Thoracic aorta (tissue), 2 donors: ENCODE measurements around the gene RAB31. TPM values are rescaled to one million over a fixed set of nuclear protein-coding genes. Genes with fewer than 3 reads are reported as not detected.

Experiments used
- ATAC-seq: fragments of 150-250 bp; one replicate; pipeline ENCODE4 v1.8.0; 2017; ENCODE audit warnings: low read depth; ENCODE audit not compliant: insufficient number of reproducible peaks, low FRiP score
- DNase-seq: peaks from one replicate; pipeline ENCODE4 v3.0.0-alpha.2; 2020; ENCODE audit warnings: low spot score
- H3K27ac ChIP-seq, 2 donors: fragments of 200-600 bp; sonication (generic); 1 replicate in 1 of 2; 2 replicates in 1 of 2; pipeline ENCODE4 v1.5.1; 2016; ENCODE audit warnings: mild to moderate bottlenecking in 2 of 2, moderate library complexity in 2 of 2
- H3K27me3 ChIP-seq: fragments of 200-600 bp; sonication (generic); replicated peaks from 2 replicates; pipeline ENCODE4 v1.6.0; 2016; ENCODE audit warnings: mild to moderate bottlenecking; ENCODE audit not compliant: insufficient read depth
- H3K36me3 ChIP-seq: fragments of 200-600 bp; sonication (generic); one replicate; pipeline ENCODE4 v1.5.1; 2016
- H3K4me1 ChIP-seq, 2 donors: fragments of 200-600 bp; sonication (generic); 1 replicate in 1 of 2; 2 replicates in 1 of 2; pipeline versions ENCODE4 v1.5.1 to v1.6.0; 2016; ENCODE audit warnings: low read depth in 2 of 2, mild to moderate bottlenecking in 1 of 2; ENCODE audit not compliant: control insufficient read depth in 1 of 2
- H3K4me3 ChIP-seq: fragments of 200-600 bp; sonication (generic); 2 replicates; pipeline ENCODE4 v1.5.1; 2016; ENCODE audit warnings: mild to moderate bottlenecking
- H3K9me3 ChIP-seq: fragments of 200-600 bp; sonication (generic); 2 replicates; pipeline ENCODE4 v1.5.1; 2016
- CTCF ChIP-seq: fragments of 200-600 bp; sonication (generic); IDR thresholded peaks from one replicate; pipeline ENCODE4 v1.5.1; 2019; ENCODE audit warnings: antibody characterized with exemption
- total RNA-seq, 2 donors: library from RNA; depleted of rRNA; stranded (reverse); fragments of >200 nt; gene quantifications; one replicate each; pipeline versions ENCODE4 v1.1.0 to v1.2.3, GENCODE V29; 2016

Gene RAB31
- total RNA-seq, 2 donors from 2014 or later: 92.9 to 110 TPM

- Histone ChIP-seq H3K4me3 (no peak overlapping the region), H3K27me3 (no peaks in the 10 kb centered on the region), H3K9me3 (no peaks in the 10 kb centered on the region), H3K27ac (no peak overlapping the region), H3K4me1 (peaks cover 0 to 3% of the 10 kb centered on the region in 2 donors), H3K36me3 (no peaks in the 10 kb centered on the region)
- TF ChIP-seq CTCF: no peak
- no peak for ATAC-seq
- no peak for DNase-seq
These were observed 88.9 kb downstream of the RAB31 start for GRCh38 chr18:9796935-9797549.

GRCh38 chr18:9802175-9803062 is 94.3 kb downstream of the RAB31 start:
- Histone ChIP-seq H3K27me3 (no peaks in the 10 kb centered on the region), H3K4me1 (peaks cover 19 to 36% of the 10 kb centered on the region in 2 donors), H3K36me3 (no peaks in the 10 kb centered on the region), H3K27ac (peak overlapping the region; percentile 57 to 73), H3K9me3 (no peaks in the 10 kb centered on the region), H3K4me3 (no peak overlapping the region)
- TF ChIP-seq CTCF: no peak
- DNase-seq (no peak), ATAC-seq (no peak)

- peak; percentile 75 for ATAC-seq
- Histone ChIP-seq H3K4me1 (peaks cover 25 to 43% of the 10 kb centered on the region in 2 donors), H3K36me3 (no peaks in the 10 kb centered on the region), H3K27ac (peak overlapping the region; percentile 57 to 73), H3K27me3 (no peaks in the 10 kb centered on the region), H3K9me3 (no peaks in the 10 kb centered on the region), H3K4me3 (no peak overlapping the region)
- no peak for TF ChIP-seq CTCF
- DNase-seq: no peak
These were observed 95.1 kb downstream of the RAB31 start for GRCh38 chr18:9803063-9803697.

GRCh38 chr18:9803698-9804516 is 95.8 kb downstream of the RAB31 start:
- TF ChIP-seq CTCF: no peak
- H3K4me3 ChIP-seq: peak overlapping the region; percentile 6
- H3K36me3 ChIP-seq: no peaks in the 10 kb centered on the region
- no peak for ATAC-seq
- peak overlapping the region; percentile 48 to 73 for H3K27ac ChIP-seq
- H3K9me3 ChIP-seq: no peaks in the 10 kb centered on the region
- peaks cover 27 to 51% of the 10 kb centered on the region in 2 donors for H3K4me1 ChIP-seq
- no peak for DNase-seq
- H3K27me3 ChIP-seq: no peaks in the 10 kb centered on the region
